Sigmoid colon (tissue), 7 donors: ENCODE measurements around the gene DMXL2. TPM values are rescaled to one million over a fixed set of nuclear protein-coding genes. Genes with fewer than 3 reads are reported as not detected.

Source experiments
- DNase-seq: peaks from one replicate; pipeline ENCODE4 v3.0.0-alpha.2; 2019
- H3K27ac ChIP-seq, 4 donors: fragments of 200-600 bp; sonication (generic); one replicate each; pipeline ENCODE4 v1.5.1; 2016 to 2019; ENCODE audit warnings: mild to moderate bottlenecking in 1 of 4
- H3K27me3 ChIP-seq, 3 donors: fragments of 200-600 bp; sonication (generic); one replicate each; pipeline ENCODE4 v1.5.1; 2019; ENCODE audit warnings: mild to moderate bottlenecking in 1 of 3
- H3K36me3 ChIP-seq, 4 donors: fragments of 200-600 bp; sonication (generic); one replicate each; pipeline ENCODE4 v1.5.1; 2016 to 2019
- H3K4me1 ChIP-seq, 4 donors: fragments of 200-600 bp; sonication (generic); one replicate each; pipeline ENCODE4 v1.5.1; 2017 to 2019
- H3K4me3 ChIP-seq, 4 donors: fragments of 200-600 bp; sonication (generic); one replicate each; pipeline ENCODE4 v1.5.1; 2017 to 2019; ENCODE audit warnings: mild to moderate bottlenecking in 2 of 4, moderate library complexity in 1 of 4
- H3K9me3 ChIP-seq, 4 donors: fragments of 200-600 bp in 3 of 4; sonication (generic) in 3 of 4; one replicate each; pipeline versions ENCODE4 v1.5.1 to v1.6.1; 2013 to 2019
- EP300 ChIP-seq, 4 donors: sonication (generic); formaldehyde crosslinking; IDR thresholded peaks; one replicate each; pipeline ENCODE4 v1.6.1; 2017; ENCODE audit warnings: antibody characterized with exemption in 4 of 4
- POLR2A ChIP-seq, 2 donors: fragments of 450-650 bp; IDR thresholded peaks; one replicate each; pipeline ENCODE4 v1.6.1; 2016; ENCODE audit warnings: antibody characterized with exemption in 2 of 2, mild to moderate bottlenecking in 2 of 2, moderate library complexity in 2 of 2
- POLR2AphosphoS5 ChIP-seq, 4 donors: sonication (generic); formaldehyde crosslinking; IDR thresholded peaks; one replicate each; pipeline ENCODE4 v1.6.1; 2017; ENCODE audit warnings: antibody characterized with exemption in 4 of 4
- WGBS, 2 donors: extraction: QIAGEN DNeasy Blood & Tissue Kit; methylation state at CpG; one replicate each; pipeline ENCODE4 v1.1.7; 2013; 5-methylcytosine and 5-hydroxymethylcytosine counted together
- intact Hi-C: fragments of 100-400 bp; cut with DNase I; formaldehyde crosslinking; loops from one replicate; pipeline ENCODE4 v1.15.1; 2023
- polyA plus RNA-seq, 3 donors: library from polyadenylated mRNA; stranded (reverse); fragments of 200-250 nt; gene quantifications; one replicate each; pipeline ENCODE4 v1.2.3, GENCODE V29; 2013
- total RNA-seq, 4 donors: library from RNA; depleted of rRNA; stranded (reverse); fragments of >200 nt; gene quantifications; one replicate each; pipeline ENCODE4 v1.1.0, GENCODE V29; 2016
- TF ChIP-seq, protein P1 (sequence below), 4 experiments: fragments of 450-650 bp in 3 of 4; fragments of 200-600 bp in 1 of 4; IDR thresholded peaks; one replicate each; pipeline ENCODE4 v1.5.1; 2016 to 2019; ENCODE audit warnings: antibody characterized with exemption in 4 of 4, mild to moderate bottlenecking in 3 of 4, moderate library complexity in 2 of 4
- donor health status: healthy with polysubstance abuse.
- donor health status: Bipolar disorder and iron deficiency.
- donor health status: healthy.

The DMXL2 gene
- total and polyA plus RNA-seq, 7 donors: 5.5 to 64.5 (median 34.6) TPM

DNA sequence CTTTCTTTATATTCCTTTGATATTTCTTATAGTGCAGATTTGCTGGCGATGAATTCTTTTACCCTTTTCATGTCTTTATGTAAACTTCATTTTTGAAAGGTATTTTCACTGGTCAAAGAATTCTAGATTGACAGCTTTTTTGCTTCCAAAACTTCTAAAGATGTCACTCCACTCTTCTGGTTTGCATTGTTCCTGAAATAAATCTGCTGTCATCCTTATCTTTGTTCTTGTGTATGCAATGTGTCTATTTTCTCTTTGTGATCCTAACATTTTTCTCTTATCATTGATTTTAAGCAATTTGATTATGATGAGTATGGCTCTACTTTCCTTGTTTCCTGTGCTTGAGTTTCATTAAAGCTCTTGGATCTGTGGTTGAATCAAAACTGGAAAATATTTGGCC, 177.8 kb downstream of the DMXL2 start:
- no peak overlapping the region for H3K27ac ChIP-seq
- H3K4me3 ChIP-seq: no peak overlapping the region
- DNase-seq: no peak
- WGBS, 2 donors: 98 to 99% methylated on average over 1 of the region's 1 CpG
- no peaks in the 10 kb centered on the region for H3K27me3 ChIP-seq
- no peaks in the 10 kb centered on the region for H3K4me1 ChIP-seq
- no peak for TF ChIP-seq POLR2AphosphoS5 (IDR thresholded peaks at IDR 0.05)
- TF ChIP-seq, protein P1, sequence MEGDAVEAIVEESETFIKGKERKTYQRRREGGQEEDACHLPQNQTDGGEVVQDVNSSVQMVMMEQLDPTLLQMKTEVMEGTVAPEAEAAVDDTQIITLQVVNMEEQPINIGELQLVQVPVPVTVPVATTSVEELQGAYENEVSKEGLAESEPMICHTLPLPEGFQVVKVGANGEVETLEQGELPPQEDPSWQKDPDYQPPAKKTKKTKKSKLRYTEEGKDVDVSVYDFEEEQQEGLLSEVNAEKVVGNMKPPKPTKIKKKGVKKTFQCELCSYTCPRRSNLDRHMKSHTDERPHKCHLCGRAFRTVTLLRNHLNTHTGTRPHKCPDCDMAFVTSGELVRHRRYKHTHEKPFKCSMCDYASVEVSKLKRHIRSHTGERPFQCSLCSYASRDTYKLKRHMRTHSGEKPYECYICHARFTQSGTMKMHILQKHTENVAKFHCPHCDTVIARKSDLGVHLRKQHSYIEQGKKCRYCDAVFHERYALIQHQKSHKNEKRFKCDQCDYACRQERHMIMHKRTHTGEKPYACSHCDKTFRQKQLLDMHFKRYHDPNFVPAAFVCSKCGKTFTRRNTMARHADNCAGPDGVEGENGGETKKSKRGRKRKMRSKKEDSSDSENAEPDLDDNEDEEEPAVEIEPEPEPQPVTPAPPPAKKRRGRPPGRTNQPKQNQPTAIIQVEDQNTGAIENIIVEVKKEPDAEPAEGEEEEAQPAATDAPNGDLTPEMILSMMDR (IDR thresholded peaks at IDR 0.05): no peak
- no peak for TF ChIP-seq EP300 (IDR thresholded peaks at IDR 0.05)
- no peak for TF ChIP-seq POLR2A (IDR thresholded peaks at IDR 0.05)
- peaks cover 0 to 22% (median 4%) of the 10 kb centered on the region in 4 donors for H3K36me3 ChIP-seq
- intact Hi-C loops: no loop called here
- H3K9me3 ChIP-seq: no peaks in the 10 kb centered on the region

DNA sequence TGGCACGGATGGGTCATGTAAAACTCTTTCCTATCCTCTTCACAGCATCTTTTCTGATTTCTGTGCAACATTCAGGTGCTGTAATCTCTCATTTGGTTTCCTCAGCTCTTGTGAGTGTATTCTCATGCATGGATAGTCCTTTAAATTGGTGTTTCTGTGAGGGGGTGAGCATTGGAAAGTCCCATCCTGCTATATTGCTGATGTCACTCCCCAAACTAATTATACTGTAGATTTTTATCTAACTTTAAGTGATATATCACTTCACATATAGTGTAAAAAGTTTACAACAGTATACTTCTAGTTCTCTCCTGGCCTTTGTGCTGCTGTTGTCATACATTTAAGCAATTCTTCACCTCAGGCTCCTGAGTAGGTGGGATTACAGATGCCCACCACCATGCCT, 178.5 kb downstream of the DMXL2 start:
- TF ChIP-seq POLR2AphosphoS5 (IDR thresholded peaks at IDR 0.05) (no peak), POLR2A (IDR thresholded peaks at IDR 0.05) (no peak), EP300 (IDR thresholded peaks at IDR 0.05) (no peak)
- TF ChIP-seq, protein P1 (IDR thresholded peaks at IDR 0.05): no peak
- no peak overlapping the region for H3K27ac ChIP-seq
- no peaks in the 10 kb centered on the region for H3K27me3 ChIP-seq
- intact Hi-C loops: no loop called here
- DNase-seq: no peak
- no peak overlapping the region for H3K4me3 ChIP-seq
- H3K9me3 ChIP-seq: no peaks in the 10 kb centered on the region
- H3K4me1 ChIP-seq: no peaks in the 10 kb centered on the region
- peaks cover 0 to 15% (median 2%) of the 10 kb centered on the region in 4 donors for H3K36me3 ChIP-seq
- 94 to 100% methylated on average over 1 of the region's 1 CpG for WGBS, 2 donors

DNA sequence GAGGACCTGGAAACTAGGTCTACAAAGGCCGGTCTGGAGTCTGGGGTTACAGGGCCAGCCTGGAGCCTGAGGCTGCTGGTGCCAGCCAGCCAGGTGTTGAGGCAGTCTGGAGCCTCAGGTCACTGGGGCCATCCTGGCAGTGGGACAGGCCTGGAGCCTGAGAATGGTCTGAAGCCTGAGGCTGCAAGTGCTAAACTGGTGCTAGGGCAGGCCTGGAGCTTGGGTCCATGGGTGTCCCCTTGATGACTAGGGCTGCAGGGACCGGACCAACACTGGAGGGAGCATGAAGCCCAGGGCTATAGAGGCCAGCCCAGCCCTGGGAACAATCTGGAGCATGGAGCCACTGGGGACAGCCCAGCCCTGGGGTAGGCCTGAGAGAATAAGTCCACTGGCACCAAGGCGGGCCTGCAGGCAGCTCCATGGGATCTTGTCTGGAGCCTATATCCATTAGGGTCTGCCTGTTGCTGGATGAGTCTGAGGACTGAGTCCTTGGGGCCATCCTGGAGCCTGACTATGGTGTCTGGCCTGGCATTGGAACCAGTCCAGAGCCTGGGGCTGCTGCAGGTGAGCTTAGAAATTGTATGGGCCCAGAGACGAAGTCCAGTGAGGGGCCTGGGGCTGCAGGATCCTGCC, 179.2 kb downstream of the DMXL2 start:
- no peak overlapping the region for H3K4me3 ChIP-seq
- intact Hi-C loops: no loop called here
- H3K4me1 ChIP-seq: no peaks in the 10 kb centered on the region
- TF ChIP-seq POLR2A (IDR thresholded peaks at IDR 0.05) (no peak), POLR2AphosphoS5 (IDR thresholded peaks at IDR 0.05) (no peak), EP300 (IDR thresholded peaks at IDR 0.05) (no peak)
- TF ChIP-seq, protein P1 (IDR thresholded peaks at IDR 0.05): no peak
- no peak overlapping the region for H3K27ac ChIP-seq
- H3K9me3 ChIP-seq: no peaks in the 10 kb centered on the region
- WGBS, 2 donors: 95 to 98% methylated on average over 4 of the region's 4 CpGs
- DNase-seq: peak; percentile 63
- H3K36me3 ChIP-seq: peaks cover 0 to 8% (median 2%) of the 10 kb centered on the region in 4 donors
- no peaks in the 10 kb centered on the region for H3K27me3 ChIP-seq

DNA sequence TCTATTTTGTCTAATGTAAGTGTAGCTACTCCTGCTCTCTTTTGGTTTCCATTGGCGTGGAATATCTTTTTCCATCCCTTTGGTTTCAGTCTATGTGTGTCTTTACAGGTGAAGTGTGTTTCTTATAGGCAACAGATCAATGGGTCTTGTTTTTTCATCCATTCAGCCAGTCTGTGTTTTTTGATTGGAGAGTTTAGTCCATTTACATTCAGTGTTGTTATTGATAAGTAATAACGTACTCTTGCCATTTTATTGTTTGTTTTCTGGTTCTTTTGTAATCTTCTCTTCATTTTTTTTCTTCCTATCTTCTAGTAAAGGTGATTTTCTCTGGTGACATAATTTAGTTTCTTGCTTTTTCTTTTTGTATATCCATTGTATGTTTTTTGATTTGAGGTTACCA, 184.0 kb downstream of the DMXL2 start:
- Histone ChIP-seq H3K27ac (no peak overlapping the region), H3K36me3 (no peaks in the 10 kb centered on the region), H3K9me3 (no peaks in the 10 kb centered on the region), H3K4me1 (no peaks in the 10 kb centered on the region), H3K4me3 (no peak overlapping the region), H3K27me3 (no peaks in the 10 kb centered on the region)
- no peak for TF ChIP-seq POLR2AphosphoS5 (IDR thresholded peaks at IDR 0.05)
- TF ChIP-seq POLR2A (IDR thresholded peaks at IDR 0.05): no peak
- TF ChIP-seq, protein P1 (IDR thresholded peaks at IDR 0.05): no peak
- no peak for TF ChIP-seq EP300 (IDR thresholded peaks at IDR 0.05)
- WGBS, 2 donors: 81 to 89% methylated on average over 2 of the region's 2 CpGs
- DNase-seq: no peak
- intact Hi-C loops: no loop called here
